ENCODE measurements around the gene NT5M.

Gene NT5M

GRCh38 chr17:17324616-17325015, 21.4 kb downstream of the NT5M start:
- Histone ChIP-seq H3K4me1 (ENCODE audit: control insufficient read depth in 1 of 2, insufficient read depth in 2 of 2, low read length in 2 of 2) (no peaks in the 10 kb centered on the region), H3K27ac (ENCODE audit: low read length) (no peak overlapping the region), H3K4me3 (ENCODE audit: low read depth in 1 of 2, low read length in 2 of 2) (no peak overlapping the region), H3K36me3 (ENCODE audit: control insufficient read depth in 1 of 2, insufficient read depth in 2 of 2, low read length in 2 of 2) (peaks cover 0 to 7% of the 10 kb centered on the region in 2 donors), H3K27me3 (ENCODE audit: low read depth, low read length) (no peaks in the 10 kb centered on the region), H3K9me3 (ENCODE audit: control insufficient read depth in 1 of 2, low read length in 2 of 2) (no peaks in the 10 kb centered on the region)

- peaks cover 0 to 7% of the 10 kb centered on the region in 2 donors for H3K36me3 ChIP-seq (ENCODE audit: control insufficient read depth in 1 of 2, insufficient read depth in 2 of 2, low read length in 2 of 2)
- H3K27me3 ChIP-seq (ENCODE audit: low read depth, low read length) = no peaks in the 10 kb centered on the region
- H3K4me3 ChIP-seq (ENCODE audit: low read depth in 1 of 2, low read length in 2 of 2) = no peak overlapping the region
- H3K4me1 ChIP-seq (ENCODE audit: control insufficient read depth in 1 of 2, insufficient read depth in 2 of 2, low read length in 2 of 2) = no peaks in the 10 kb centered on the region
- no peaks in the 10 kb centered on the region for H3K9me3 ChIP-seq (ENCODE audit: control insufficient read depth in 1 of 2, low read length in 2 of 2)
- H3K27ac ChIP-seq (ENCODE audit: low read length) = no peak overlapping the region
Measured at GRCh38 chr17:17325228-17325627, 22.1 kb downstream of the NT5M start.

GRCh38 chr17:17325816-17326215, 22.6 kb downstream of the NT5M start:
- no peak overlapping the region for H3K27ac ChIP-seq (ENCODE audit: low read length)
- no peaks in the 10 kb centered on the region for H3K27me3 ChIP-seq (ENCODE audit: low read depth, low read length)
- H3K9me3 ChIP-seq (ENCODE audit: control insufficient read depth in 1 of 2, low read length in 2 of 2) = no peaks in the 10 kb centered on the region
- peaks cover 0 to 7% of the 10 kb centered on the region in 2 donors for H3K36me3 ChIP-seq (ENCODE audit: control insufficient read depth in 1 of 2, insufficient read depth in 2 of 2, low read length in 2 of 2)
- H3K4me1 ChIP-seq (ENCODE audit: control insufficient read depth in 1 of 2, insufficient read depth in 2 of 2, low read length in 2 of 2) = no peaks in the 10 kb centered on the region
- H3K4me3 ChIP-seq (ENCODE audit: low read depth in 1 of 2, low read length in 2 of 2) = no peak overlapping the region

- H3K27me3 ChIP-seq (ENCODE audit: low read depth, low read length) = no peaks in the 10 kb centered on the region
- H3K9me3 ChIP-seq (ENCODE audit: control insufficient read depth in 1 of 2, low read length in 2 of 2) = no peaks in the 10 kb centered on the region
- no peak overlapping the region for H3K4me3 ChIP-seq (ENCODE audit: low read depth in 1 of 2, low read length in 2 of 2)
- no peaks in the 10 kb centered on the region for H3K4me1 ChIP-seq (ENCODE audit: control insufficient read depth in 1 of 2, insufficient read depth in 2 of 2, low read length in 2 of 2)
- H3K27ac ChIP-seq (ENCODE audit: low read length) = no peak overlapping the region
- peaks cover 0 to 7% of the 10 kb centered on the region in 2 donors for H3K36me3 ChIP-seq (ENCODE audit: control insufficient read depth in 1 of 2, insufficient read depth in 2 of 2, low read length in 2 of 2)
Measured at GRCh38 chr17:17326275-17326875, 23.2 kb downstream of the NT5M start.

- no peaks in the 10 kb centered on the region for H3K4me1 ChIP-seq (ENCODE audit: control insufficient read depth in 1 of 2, insufficient read depth in 2 of 2, low read length in 2 of 2)
Measured at GRCh38 chr17:17328251-17328650, 25.1 kb downstream of the NT5M start.

GRCh38 chr17:17341452-17341851, 38.3 kb downstream of the NT5M start:
- no peaks in the 10 kb centered on the region for H3K36me3 ChIP-seq (ENCODE audit: control insufficient read depth in 1 of 2, insufficient read depth in 2 of 2, low read length in 2 of 2)
- H3K4me3 ChIP-seq (ENCODE audit: low read depth in 1 of 2, low read length in 2 of 2) = no peak overlapping the region
- H3K9me3 ChIP-seq (ENCODE audit: control insufficient read depth in 1 of 2, low read length in 2 of 2) = no peaks in the 10 kb centered on the region
- no peaks in the 10 kb centered on the region for H3K4me1 ChIP-seq (ENCODE audit: control insufficient read depth in 1 of 2, insufficient read depth in 2 of 2, low read length in 2 of 2)
- H3K27ac ChIP-seq (ENCODE audit: low read length) = no peak overlapping the region
- H3K27me3 ChIP-seq (ENCODE audit: low read depth, low read length) = no peaks in the 10 kb centered on the region

More at GRCh38 chr17:17328251-17328650, 25.1 kb downstream of the NT5M start:
- Histone ChIP-seq H3K9me3 (ENCODE audit: control insufficient read depth in 1 of 2, low read length in 2 of 2) (no peaks in the 10 kb centered on the region), H3K27ac (ENCODE audit: low read length) (no peak overlapping the region), H3K36me3 (ENCODE audit: control insufficient read depth in 1 of 2, insufficient read depth in 2 of 2, low read length in 2 of 2) (peaks cover 0 to 7% of the 10 kb centered on the region in 2 donors), H3K27me3 (ENCODE audit: low read depth, low read length) (no peaks in the 10 kb centered on the region), H3K4me3 (ENCODE audit: low read depth in 1 of 2, low read length in 2 of 2) (no peak overlapping the region)

- H3K4me3 ChIP-seq (ENCODE audit: low read depth in 1 of 2, low read length in 2 of 2) = no peak overlapping the region
- H3K27ac ChIP-seq (ENCODE audit: low read length) = no peak overlapping the region
- H3K4me1 ChIP-seq (ENCODE audit: control insufficient read depth in 1 of 2, insufficient read depth in 2 of 2, low read length in 2 of 2) = no peaks in the 10 kb centered on the region
- no peaks in the 10 kb centered on the region for H3K9me3 ChIP-seq (ENCODE audit: control insufficient read depth in 1 of 2, low read length in 2 of 2)
- H3K36me3 ChIP-seq (ENCODE audit: control insufficient read depth in 1 of 2, insufficient read depth in 2 of 2, low read length in 2 of 2) = no peaks in the 10 kb centered on the region
- H3K27me3 ChIP-seq (ENCODE audit: low read depth, low read length) = no peaks in the 10 kb centered on the region
Measured at GRCh38 chr17:17342242-17342945, 39.2 kb downstream of the NT5M start.

GRCh38 chr17:17343160-17343735, 40.1 kb downstream of the NT5M start:
- H3K27me3 ChIP-seq (ENCODE audit: low read depth, low read length) = no peaks in the 10 kb centered on the region
- no peak overlapping the region for H3K27ac ChIP-seq (ENCODE audit: low read length)
- no peaks in the 10 kb centered on the region for H3K36me3 ChIP-seq (ENCODE audit: control insufficient read depth in 1 of 2, insufficient read depth in 2 of 2, low read length in 2 of 2)
- H3K9me3 ChIP-seq (ENCODE audit: control insufficient read depth in 1 of 2, low read length in 2 of 2) = no peaks in the 10 kb centered on the region
- H3K4me1 ChIP-seq (ENCODE audit: control insufficient read depth in 1 of 2, insufficient read depth in 2 of 2, low read length in 2 of 2) = no peaks in the 10 kb centered on the region
- H3K4me3 ChIP-seq (ENCODE audit: low read depth in 1 of 2, low read length in 2 of 2) = no peak overlapping the region

GRCh38 chr17:17343896-17344506, 40.8 kb downstream of the NT5M start:
- H3K36me3 ChIP-seq (ENCODE audit: control insufficient read depth in 1 of 2, insufficient read depth in 2 of 2, low read length in 2 of 2) = no peaks in the 10 kb centered on the region
- H3K9me3 ChIP-seq (ENCODE audit: control insufficient read depth in 1 of 2, low read length in 2 of 2) = no peaks in the 10 kb centered on the region
- H3K27me3 ChIP-seq (ENCODE audit: low read depth, low read length) = no peaks in the 10 kb centered on the region
- no peak overlapping the region for H3K27ac ChIP-seq (ENCODE audit: low read length)
- H3K4me3 ChIP-seq (ENCODE audit: low read depth in 1 of 2, low read length in 2 of 2) = no peak overlapping the region
- H3K4me1 ChIP-seq (ENCODE audit: control insufficient read depth in 1 of 2, insufficient read depth in 2 of 2, low read length in 2 of 2) = no peaks in the 10 kb centered on the region

GRCh38 chr17:17344507-17345293, 41.5 kb downstream of the NT5M start:
- Histone ChIP-seq H3K36me3 (ENCODE audit: control insufficient read depth in 1 of 2, insufficient read depth in 2 of 2, low read length in 2 of 2) (no peaks in the 10 kb centered on the region), H3K9me3 (ENCODE audit: control insufficient read depth in 1 of 2, low read length in 2 of 2) (no peaks in the 10 kb centered on the region), H3K27me3 (ENCODE audit: low read depth, low read length) (no peaks in the 10 kb centered on the region), H3K27ac (ENCODE audit: low read length) (no peak overlapping the region), H3K4me1 (ENCODE audit: control insufficient read depth in 1 of 2, insufficient read depth in 2 of 2, low read length in 2 of 2) (no peaks in the 10 kb centered on the region), H3K4me3 (ENCODE audit: low read depth in 1 of 2, low read length in 2 of 2) (no peak overlapping the region)

- Histone ChIP-seq H3K27ac (ENCODE audit: low read length) (no peak overlapping the region), H3K9me3 (ENCODE audit: control insufficient read depth in 1 of 2, low read length in 2 of 2) (no peaks in the 10 kb centered on the region), H3K36me3 (ENCODE audit: control insufficient read depth in 1 of 2, insufficient read depth in 2 of 2, low read length in 2 of 2) (no peaks in the 10 kb centered on the region), H3K4me1 (ENCODE audit: control insufficient read depth in 1 of 2, insufficient read depth in 2 of 2, low read length in 2 of 2) (no peaks in the 10 kb centered on the region), H3K4me3 (ENCODE audit: low read depth in 1 of 2, low read length in 2 of 2) (no peak overlapping the region), H3K27me3 (ENCODE audit: low read depth, low read length) (no peaks in the 10 kb centered on the region)
Measured at GRCh38 chr17:17345294-17345597, 42.1 kb downstream of the NT5M start.
